Left lobe of liver (tissue), 2 donors: ENCODE results near the gene MEF2C. TPM values are rescaled to one million over a fixed set of nuclear protein-coding genes. Genes with fewer than 3 reads are reported as not detected.

Source experiments
- ATAC-seq: fragments of 200-7000 bp; cut with Tn5 transposase; one replicate; pipeline ENCODE4 v1.9.1; 2020; ENCODE audit warnings: mild to moderate bottlenecking, moderate library complexity
- DNase-seq: peaks from one replicate; pipeline ENCODE4 v3.0.0-alpha.2; 2020; ENCODE audit warnings: low spot score
- total RNA-seq: library from RNA; stranded (reverse); gene quantifications from one replicate; pipeline ENCODE4 v1.2.1, GENCODE V29; 2021
- donor health status: DM: no; HTN: no; CAD: no; lungs with moderate emphysema.
- donor health status: DM: no; HTN: yes; CAD: no.

MEF2C gene
- total RNA-seq, 1 donor from 2014 or later = 5.1 TPM

DNA sequence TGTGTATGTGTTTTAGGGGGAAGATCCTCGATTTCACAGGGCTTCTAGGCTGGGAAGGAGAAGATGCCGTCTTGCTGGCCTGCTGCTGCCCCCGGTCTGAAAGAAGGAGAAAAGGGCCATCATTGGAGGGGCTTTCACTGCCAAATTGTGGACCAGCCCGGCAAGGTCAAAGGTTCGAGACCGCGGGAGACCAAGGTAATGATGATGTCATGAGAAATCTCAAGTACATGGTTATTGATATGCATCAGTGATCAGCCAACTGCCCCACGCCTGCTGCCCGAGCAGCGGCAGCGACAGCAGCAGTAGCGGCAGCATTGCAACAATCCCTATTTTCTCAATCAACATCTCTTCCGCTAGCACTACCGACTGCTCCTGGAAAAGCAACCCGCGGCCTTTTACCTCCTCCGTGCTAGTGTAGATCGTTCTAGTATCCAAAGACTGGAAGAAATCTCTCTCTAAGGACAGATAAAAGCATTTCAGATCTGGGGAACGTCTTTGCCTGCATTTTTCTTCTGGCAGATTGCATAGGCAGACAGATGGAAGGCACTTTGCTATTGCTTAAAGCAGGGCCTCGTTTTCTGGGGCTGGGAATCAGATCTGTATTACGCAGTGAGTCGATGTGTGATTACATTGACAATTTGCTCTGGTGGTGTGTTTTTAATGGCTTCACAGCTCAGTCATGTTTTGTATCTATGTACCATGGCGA lies 215.3 kb downstream of the MEF2C start:
- DNase-seq (no peak), ATAC-seq (no peak)
